CD4-positive, alpha-beta T cell (primary cell): Measurements from ENCODE around the gene SHLD1. TPM values are rescaled to one million over a fixed set of nuclear protein-coding genes. Genes with fewer than 3 reads are reported as not detected.

Experiments
- ATAC-seq: fragments of 200-7000 bp; cut with Tn5 transposase; one replicate; pipeline ENCODE4 v1.10.0; 2022; ENCODE audit warnings: mild to moderate bottlenecking; ENCODE audit not compliant: poor library complexity
- CTCF ChIA-PET: fragments of 350-600 bp; sonication (Branson Sonifier 250); formaldehyde crosslinking; loops from one replicate; lab custom pipeline; 2021; ENCODE audit warnings: antibody characterized with exemption, inconsistent platforms; lab: Charles Lee
- POLR2A ChIA-PET: fragments of 350-600 bp; sonication (Branson Sonifier 250); formaldehyde crosslinking; loops from one replicate; lab custom pipeline; 2021; ENCODE audit warnings: antibody characterized with exemption, inconsistent platforms; lab: Charles Lee
- DNase-seq, 14 experiments: peaks; one replicate each; pipeline ENCODE4 v3.0.0-alpha.2; 2013 to 2020; ENCODE audit warnings: mixed read lengths in 2 of 14
- H3K27ac ChIP-seq, 2 donors: one replicate each; pipeline versions ENCODE4 v1.5.1 to v1.7.0; 2013; ENCODE audit warnings: low read length in 2 of 2, low read depth in 1 of 2, mild to moderate bottlenecking in 1 of 2
- H3K27me3 ChIP-seq, 2 experiments: 1 replicate in 1 of 2; 2 replicates in 1 of 2; pipeline versions ENCODE4 v1.6.1 to v1.7.0; 2013; ENCODE audit warnings: low read length in 2 of 2, control low read depth in 1 of 2, mild to moderate bottlenecking in 1 of 2, moderate library complexity in 1 of 2; ENCODE audit not compliant: insufficient read depth in 2 of 2, control insufficient read depth in 1 of 2
- H3K36me3 ChIP-seq: one replicate; pipeline ENCODE4 v1.6.1; 2013; ENCODE audit warnings: low read length, control low read depth; ENCODE audit not compliant: insufficient read depth
- H3K4me1 ChIP-seq: one replicate; pipeline ENCODE4 v1.6.1; 2013; ENCODE audit warnings: low read length, control low read depth; ENCODE audit not compliant: insufficient read depth
- H3K4me3 ChIP-seq: one replicate; pipeline ENCODE4 v1.5.1; 2013; ENCODE audit warnings: mild to moderate bottlenecking, low read length, moderate library complexity
- H3K9me3 ChIP-seq, 2 experiments: 1 replicate in 1 of 2; 2 replicates in 1 of 2; pipeline versions ENCODE4 v1.6.1 to v1.7.0; 2013; ENCODE audit warnings: low read length in 2 of 2, mild to moderate bottlenecking in 2 of 2, control low read depth in 1 of 2, moderate library complexity in 1 of 2; ENCODE audit not compliant: control insufficient read depth in 1 of 2, insufficient read depth in 1 of 2
- H3K27ac Mint-ChIP-seq: one replicate; pipeline ENCODE4 v1.8.0; 2020; ENCODE audit warnings: mixed read lengths
- H3K27me3 Mint-ChIP-seq: one replicate; pipeline ENCODE4 v1.8.0; 2021; ENCODE audit warnings: mixed read lengths
- H3K36me3 Mint-ChIP-seq: one replicate; pipeline ENCODE4 v1.8.0; 2021; ENCODE audit warnings: low read depth, mixed read lengths
- H3K4me1 Mint-ChIP-seq: one replicate; pipeline ENCODE4 v1.8.0; 2021; ENCODE audit warnings: low read depth, mixed read lengths
- H3K4me3 Mint-ChIP-seq: one replicate; pipeline ENCODE4 v1.8.0; 2020; ENCODE audit warnings: mild to moderate bottlenecking, mixed read lengths
- H3K9me3 Mint-ChIP-seq: one replicate; pipeline ENCODE4 v1.8.0; 2020; ENCODE audit warnings: mixed read lengths
- intact Hi-C, 2 experiments: fragments of 100-400 bp; cut with DNase I in 1 of 2; cut with micrococcal nuclease in 1 of 2; formaldehyde crosslinking; loops; one replicate each; pipeline versions ENCODE4 v1.15.1 to v1.9.0; 2023 to 2025; cut with DNase I, micrococcal nuclease
- total RNA-seq, 174 experiments: library from RNA in 2 of 174; stranded (reverse) in 2 of 174; gene quantifications; one replicate each; pipeline ENCODE4 v1.2.3 and lab custom pipeline; 2021 to 2026
- TF ChIP-seq, protein P1 (sequence below): fragments of 200-600 bp; IDR thresholded peaks from one replicate; pipeline ENCODE4 v1.8.0; 2022; ENCODE audit warnings: antibody characterized with exemption, mild to moderate bottlenecking

SHLD1 gene
- total RNA-seq, 2 experiments from 2014 or later: 7.0 to 7.3 TPM

GRCh38 chr20:5890773-5891441 lies 140.7 kb downstream of the SHLD1 start:
- Histone ChIP-seq H3K4me3 (no peak overlapping the region), H3K4me1 (no peaks in the 10 kb centered on the region), H3K9me3 (no peaks in the 10 kb centered on the region), H3K36me3 (no peaks in the 10 kb centered on the region), H3K27ac (no peak overlapping the region), H3K27me3 (peaks cover 0 to 6% of the 10 kb centered on the region in 2 experiments)
- Mint-ChIP-seq H3K36me3 (no peaks in the 10 kb centered on the region), H3K4me1 (no peaks in the 10 kb centered on the region), H3K9me3 (no peaks in the 10 kb centered on the region), H3K4me3 (no peak overlapping the region), H3K27me3 (peaks cover 15% of the 10 kb centered on the region), H3K27ac (no peak overlapping the region)
- TF ChIP-seq, protein P1, sequence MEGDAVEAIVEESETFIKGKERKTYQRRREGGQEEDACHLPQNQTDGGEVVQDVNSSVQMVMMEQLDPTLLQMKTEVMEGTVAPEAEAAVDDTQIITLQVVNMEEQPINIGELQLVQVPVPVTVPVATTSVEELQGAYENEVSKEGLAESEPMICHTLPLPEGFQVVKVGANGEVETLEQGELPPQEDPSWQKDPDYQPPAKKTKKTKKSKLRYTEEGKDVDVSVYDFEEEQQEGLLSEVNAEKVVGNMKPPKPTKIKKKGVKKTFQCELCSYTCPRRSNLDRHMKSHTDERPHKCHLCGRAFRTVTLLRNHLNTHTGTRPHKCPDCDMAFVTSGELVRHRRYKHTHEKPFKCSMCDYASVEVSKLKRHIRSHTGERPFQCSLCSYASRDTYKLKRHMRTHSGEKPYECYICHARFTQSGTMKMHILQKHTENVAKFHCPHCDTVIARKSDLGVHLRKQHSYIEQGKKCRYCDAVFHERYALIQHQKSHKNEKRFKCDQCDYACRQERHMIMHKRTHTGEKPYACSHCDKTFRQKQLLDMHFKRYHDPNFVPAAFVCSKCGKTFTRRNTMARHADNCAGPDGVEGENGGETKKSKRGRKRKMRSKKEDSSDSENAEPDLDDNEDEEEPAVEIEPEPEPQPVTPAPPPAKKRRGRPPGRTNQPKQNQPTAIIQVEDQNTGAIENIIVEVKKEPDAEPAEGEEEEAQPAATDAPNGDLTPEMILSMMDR: no peak
- intact Hi-C loops: no loop called here
- DNase-seq (no peak), ATAC-seq (no peak)
- ChIA-PET POLR2A (no interaction called here), CTCF (no interaction called here)

GRCh38 chr20:5893052-5893451 lies 142.9 kb downstream of the SHLD1 start:
- Mint-ChIP-seq H3K4me1 (no peaks in the 10 kb centered on the region), H3K27ac (no peak overlapping the region), H3K9me3 (no peaks in the 10 kb centered on the region), H3K36me3 (no peaks in the 10 kb centered on the region), H3K4me3 (no peak overlapping the region), H3K27me3 (peaks cover 30% of the 10 kb centered on the region)
- Histone ChIP-seq H3K4me1 (no peaks in the 10 kb centered on the region), H3K27me3 (peaks cover 0 to 10% of the 10 kb centered on the region in 2 experiments), H3K9me3 (no peaks in the 10 kb centered on the region), H3K27ac (no peak overlapping the region), H3K36me3 (no peaks in the 10 kb centered on the region), H3K4me3 (no peak overlapping the region)
- POLR2A ChIA-PET: no interaction called here
- TF ChIP-seq, protein P1: no peak
- intact Hi-C loops: no loop called here
- DNase-seq (no peak), ATAC-seq (no peak)
- CTCF ChIA-PET: no interaction called here

- Mint-ChIP-seq H3K36me3 (no peaks in the 10 kb centered on the region), H3K27ac (no peak overlapping the region), H3K27me3 (peaks cover 30% of the 10 kb centered on the region), H3K4me1 (no peaks in the 10 kb centered on the region), H3K4me3 (no peak overlapping the region), H3K9me3 (no peaks in the 10 kb centered on the region)
- DNase-seq: no peak
- Histone ChIP-seq H3K27me3 (peaks cover 0 to 10% of the 10 kb centered on the region in 2 experiments), H3K36me3 (no peaks in the 10 kb centered on the region), H3K4me3 (no peak overlapping the region), H3K9me3 (no peaks in the 10 kb centered on the region), H3K4me1 (no peaks in the 10 kb centered on the region), H3K27ac (no peak overlapping the region)
- ChIA-PET CTCF (no interaction called here), POLR2A (no interaction called here)
- no peak for ATAC-seq
- TF ChIP-seq, protein P1: no peak
- intact Hi-C loops: no loop called here
These were observed 143.4 kb downstream of the SHLD1 start for GRCh38 chr20:5893621-5894020.
